Stimulated activated CD8-positive, alpha-beta memory T cell treated with anti-CD3 and anti-CD28 coated beads, Interleukin-4, amount 100 ng/mL, for 48 hours (primary cell): Measurements from ENCODE around the gene ATL1.
"Not testable (repeated sequence)": the region's sequence is repeated elsewhere in the genome, so short reads cannot be mapped to it uniquely, and the experiment has no call there.

Source experiments
- DNase-seq: peaks from one replicate; pipeline ENCODE4 v3.0.0-alpha.2; 2020

ATL1 gene

GRCh38 chr14:50664579-50664978, 104.6 kb downstream of the ATL1 start:
- DNase-seq = not testable (repeated sequence)

- not testable (repeated sequence) for DNase-seq
Measured at GRCh38 chr14:50665300-50665699, 105.4 kb downstream of the ATL1 start.

DNA sequence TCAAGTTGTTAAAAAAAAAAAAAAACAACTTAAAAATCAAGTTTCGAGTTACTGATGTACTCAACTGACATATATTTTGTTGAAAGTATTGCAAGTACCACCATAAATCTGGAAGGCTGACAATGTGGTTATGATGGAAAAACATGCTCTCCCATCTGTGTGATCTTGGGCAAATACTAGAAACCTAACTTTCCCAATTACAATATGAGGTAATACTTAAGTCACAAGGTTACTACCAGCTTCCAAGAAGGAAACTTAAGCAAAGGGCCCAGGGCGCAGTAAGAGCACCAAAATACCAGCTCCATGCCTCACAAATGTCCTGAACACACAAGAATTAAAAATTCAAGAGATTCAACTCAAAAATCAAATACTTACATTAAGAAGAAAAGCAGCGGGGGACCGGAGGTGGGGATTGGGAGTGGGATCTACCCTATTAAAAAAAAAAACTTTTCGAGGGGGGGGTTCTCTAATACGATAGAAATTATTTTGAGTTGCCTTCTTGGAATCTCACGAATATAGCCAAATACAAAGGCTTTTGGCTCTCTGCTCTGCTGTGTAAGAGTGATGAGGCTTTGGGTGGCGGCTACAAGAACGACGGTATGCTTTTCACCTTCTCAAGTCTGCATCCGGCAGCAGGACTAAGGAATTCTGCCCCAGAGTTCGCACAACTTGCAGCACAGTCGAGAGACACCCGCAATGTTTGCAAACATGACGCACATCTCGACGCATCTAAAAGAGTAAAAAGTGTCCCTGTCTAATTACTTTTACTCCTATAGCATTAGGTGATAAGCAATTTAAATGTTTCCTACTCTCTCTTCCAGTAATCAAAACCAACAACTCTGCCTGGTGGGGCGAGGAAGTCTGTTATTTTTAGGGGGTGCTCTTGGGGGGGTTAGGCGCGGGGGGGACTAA, 107.1 kb downstream of the ATL1 start:
- DNase-seq = peak; percentile 34

DNA sequence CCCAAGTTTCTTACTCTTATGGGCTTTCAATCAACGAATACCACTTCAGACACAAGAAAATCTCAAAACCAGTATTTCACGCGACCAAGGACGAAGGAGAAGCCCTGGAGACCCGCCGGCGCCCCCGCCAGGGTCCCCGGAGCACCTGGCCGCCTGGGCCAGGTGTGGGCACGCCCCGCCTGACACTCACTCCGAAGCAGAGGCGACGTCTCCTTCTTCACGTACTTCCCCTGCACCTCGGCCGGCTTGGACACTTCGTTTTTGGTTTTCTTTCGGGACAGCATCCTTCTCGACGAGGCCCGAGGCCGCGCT, 107.7 kb downstream of the ATL1 start:
- DNase-seq = peak; percentile 54

DNA sequence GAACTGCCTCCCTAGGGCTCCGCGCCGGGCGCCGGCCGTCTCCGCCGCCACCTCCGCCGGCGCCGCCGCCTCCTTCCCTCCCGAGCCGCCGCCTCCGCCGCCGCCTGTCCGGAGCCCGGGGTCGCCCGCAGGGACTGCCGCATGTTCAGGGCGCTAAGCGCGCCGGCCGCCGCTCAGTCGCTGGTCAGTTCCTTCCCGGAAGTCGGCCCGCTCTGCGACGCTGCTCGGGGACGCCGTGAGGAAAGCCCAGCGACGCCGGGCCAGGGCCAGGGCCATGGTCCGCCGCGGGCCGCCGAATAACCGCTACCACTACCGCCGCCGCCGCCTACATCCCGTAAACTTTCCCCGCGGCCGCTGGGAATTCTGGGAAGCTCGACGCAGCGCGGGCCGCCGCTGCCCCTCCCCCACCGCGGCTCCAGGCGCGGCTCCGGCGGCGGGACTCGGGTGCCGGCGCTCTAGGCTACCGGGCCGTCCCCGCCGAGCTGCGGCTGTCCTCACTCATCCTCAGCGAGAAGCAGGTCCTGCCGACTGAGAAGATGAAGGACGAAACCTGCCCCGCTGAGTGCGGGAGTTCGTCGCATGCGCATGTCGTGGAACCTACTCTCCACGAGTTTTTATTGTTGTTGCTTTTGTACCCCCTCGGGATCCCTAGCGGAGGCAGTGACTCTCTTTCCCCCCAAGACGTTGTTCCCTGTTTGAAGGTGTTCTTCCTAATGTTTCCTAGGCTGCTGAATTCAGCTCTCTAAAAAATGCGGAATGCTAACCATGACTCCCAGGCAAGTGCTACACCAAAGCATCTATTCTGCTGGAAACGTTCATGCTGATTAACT, 108.3 kb downstream of the ATL1 start, which contains the start of gene SAV1:
Gene SAV1, minus strand, starts transcription at position 311 of the 830 bp plus-strand sequence. CDS start 339 bp downstream, outside the sequence.
- peak; percentile 67 for DNase-seq

DNA sequence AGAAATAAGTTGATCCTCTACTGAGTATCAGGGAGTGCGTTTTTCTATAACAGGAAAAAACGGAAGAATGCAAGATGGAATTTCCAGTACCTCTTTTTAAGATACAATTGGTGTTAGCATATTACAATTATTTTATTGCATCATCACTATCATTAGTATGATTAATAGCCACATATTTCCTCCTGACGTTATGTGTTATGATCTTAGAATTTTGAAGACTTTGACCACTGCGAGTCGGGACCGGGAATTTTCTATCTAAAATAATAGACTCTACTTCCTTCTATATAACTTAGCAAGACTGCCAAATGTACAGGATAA, 108.8 kb downstream of the ATL1 start:
- no peak for DNase-seq

GRCh38 chr14:50669441-50669986, 109.6 kb downstream of the ATL1 start:
- DNase-seq = no peak

- DNase-seq = no peak
Measured at GRCh38 chr14:50670196-50670865, 110.4 kb downstream of the ATL1 start.

DNA sequence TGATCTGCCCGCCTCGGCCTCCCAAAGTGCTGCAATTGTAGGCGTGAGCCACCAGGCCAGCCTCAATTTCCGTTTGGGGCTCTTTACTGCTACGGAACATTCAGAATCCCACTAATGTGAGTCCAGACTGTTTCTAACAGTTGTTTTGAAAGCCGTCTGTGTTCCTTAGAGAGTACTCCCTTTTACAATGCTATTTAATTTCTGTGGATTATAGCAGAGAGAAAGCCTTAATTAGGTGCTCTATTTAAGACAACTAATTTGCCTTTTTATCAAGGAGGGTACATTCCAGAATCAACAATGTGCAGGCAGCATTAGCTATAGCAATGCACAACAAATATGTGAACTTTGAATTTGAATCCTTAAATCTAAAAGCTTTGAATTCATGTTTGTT, 110.9 kb downstream of the ATL1 start:
- DNase-seq = no peak

DNA sequence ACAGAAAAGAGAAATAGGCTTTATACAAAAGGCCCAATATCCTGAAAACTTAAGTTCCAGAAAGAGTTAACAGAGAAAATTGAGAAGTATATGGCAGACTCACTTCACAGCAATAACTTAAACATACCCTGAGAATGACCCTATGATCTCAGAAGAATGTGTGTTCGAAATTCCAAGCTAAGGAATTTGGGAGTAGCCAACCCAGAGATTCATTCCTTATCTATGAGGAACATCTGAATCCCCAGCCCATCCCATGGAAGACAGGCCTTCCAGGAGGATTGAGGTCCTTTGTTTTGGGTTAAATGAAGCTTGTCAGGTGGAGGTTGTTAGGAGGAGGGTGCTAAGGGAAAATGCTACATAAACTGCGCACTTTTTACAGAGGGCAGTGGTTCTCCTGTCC, 115.7 kb downstream of the ATL1 start:
- DNase-seq = no peak

GRCh38 chr14:50676814-50677516, 117.0 kb downstream of the ATL1 start:
- DNase-seq = no peak

DNA sequence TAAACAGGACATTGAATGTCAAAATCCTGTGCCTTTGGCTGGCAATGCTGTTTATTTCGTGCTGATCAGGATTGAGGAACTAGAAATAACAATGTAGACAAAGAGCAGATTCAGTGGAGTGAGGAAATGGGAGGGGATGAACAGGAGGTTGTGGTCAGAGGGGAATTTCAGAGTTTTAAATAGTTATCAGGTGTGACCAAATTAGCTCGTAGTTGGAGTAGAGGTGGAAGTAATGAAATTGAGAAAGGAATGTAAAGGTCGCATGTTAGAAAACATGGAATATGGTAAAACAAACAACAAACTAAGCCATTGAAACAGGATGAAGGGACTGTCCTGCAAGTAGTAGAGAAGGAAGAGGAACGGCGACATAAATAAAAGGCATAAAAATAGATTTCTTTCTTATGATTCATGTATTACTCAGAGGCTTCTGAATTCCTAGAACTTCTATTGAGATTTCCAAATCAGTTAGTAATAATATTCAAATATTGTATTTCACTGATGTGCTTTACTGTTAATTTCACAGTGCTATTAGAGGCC, 117.7 kb downstream of the ATL1 start:
- no peak for DNase-seq

GRCh38 chr14:50678163-50678562, 118.2 kb downstream of the ATL1 start:
- no peak for DNase-seq

DNA sequence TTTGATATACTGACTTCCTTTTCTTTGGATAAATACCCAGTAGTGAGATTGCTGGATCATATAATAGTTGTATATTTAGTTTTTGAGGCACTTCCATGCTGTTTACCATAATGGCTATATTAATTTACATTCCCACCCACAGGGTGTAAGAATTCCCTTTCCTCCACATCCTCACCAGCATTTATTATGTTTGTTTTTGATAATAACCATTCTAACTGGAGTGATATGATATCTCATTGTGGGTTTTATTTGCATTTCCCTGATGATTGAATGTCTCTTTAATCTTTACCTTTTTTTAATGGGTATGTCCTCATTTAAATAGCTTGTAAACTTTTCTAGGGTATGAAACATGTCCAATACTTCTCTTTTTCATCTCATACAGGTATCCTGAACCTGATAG, 119.7 kb downstream of the ATL1 start:
- no peak for DNase-seq
